Stimulated activated naive B cell treated with anti-CD40 and anti-IgM and Interleukin-4, amounts not matched to agents 10 μg/mL and 1 μg/mL and 100 μg/mL, for 72 hours (primary cell): ENCODE results near the gene SSBP3.
A peak's percentile ranks its signal among the peaks of the same experiment; 100 is the strongest.

Experiments
- ATAC-seq, 2 donors: fragments of 150-1000 bp; cut with Tn5 transposase; replicated peaks; 2 replicates each; pipeline ENCODE4 v1.10.0; 2021; ENCODE audit warnings: moderate library complexity in 1 of 2
- DNase-seq: peaks from one replicate; pipeline ENCODE4 v3.0.0; 2021
- H3K27ac Mint-ChIP-seq: one replicate; pipeline ENCODE4 v1.8.0; 2022; ENCODE audit warnings: mild to moderate bottlenecking, mixed read lengths
- H3K27me3 Mint-ChIP-seq, 2 donors: one replicate each; pipeline ENCODE4 v1.8.0; 2022; ENCODE audit warnings: mixed read lengths in 2 of 2
- H3K36me3 Mint-ChIP-seq, 2 donors: one replicate each; pipeline ENCODE4 v1.8.0; 2022; ENCODE audit warnings: mixed read lengths in 2 of 2, mild to moderate bottlenecking in 1 of 2
- H3K4me1 Mint-ChIP-seq, 2 donors: one replicate each; pipeline ENCODE4 v1.8.0; 2022; ENCODE audit warnings: mixed read lengths in 2 of 2, mild to moderate bottlenecking in 1 of 2
- H3K4me3 Mint-ChIP-seq, 2 donors: one replicate each; pipeline ENCODE4 v1.8.0; 2022; ENCODE audit warnings: mild to moderate bottlenecking in 2 of 2, mixed read lengths in 2 of 2, moderate library complexity in 1 of 2
- H3K9me3 Mint-ChIP-seq, 2 donors: one replicate each; pipeline ENCODE4 v1.8.0; 2022; ENCODE audit warnings: mixed read lengths in 2 of 2, mild to moderate bottlenecking in 1 of 2

The SSBP3 gene

DNA sequence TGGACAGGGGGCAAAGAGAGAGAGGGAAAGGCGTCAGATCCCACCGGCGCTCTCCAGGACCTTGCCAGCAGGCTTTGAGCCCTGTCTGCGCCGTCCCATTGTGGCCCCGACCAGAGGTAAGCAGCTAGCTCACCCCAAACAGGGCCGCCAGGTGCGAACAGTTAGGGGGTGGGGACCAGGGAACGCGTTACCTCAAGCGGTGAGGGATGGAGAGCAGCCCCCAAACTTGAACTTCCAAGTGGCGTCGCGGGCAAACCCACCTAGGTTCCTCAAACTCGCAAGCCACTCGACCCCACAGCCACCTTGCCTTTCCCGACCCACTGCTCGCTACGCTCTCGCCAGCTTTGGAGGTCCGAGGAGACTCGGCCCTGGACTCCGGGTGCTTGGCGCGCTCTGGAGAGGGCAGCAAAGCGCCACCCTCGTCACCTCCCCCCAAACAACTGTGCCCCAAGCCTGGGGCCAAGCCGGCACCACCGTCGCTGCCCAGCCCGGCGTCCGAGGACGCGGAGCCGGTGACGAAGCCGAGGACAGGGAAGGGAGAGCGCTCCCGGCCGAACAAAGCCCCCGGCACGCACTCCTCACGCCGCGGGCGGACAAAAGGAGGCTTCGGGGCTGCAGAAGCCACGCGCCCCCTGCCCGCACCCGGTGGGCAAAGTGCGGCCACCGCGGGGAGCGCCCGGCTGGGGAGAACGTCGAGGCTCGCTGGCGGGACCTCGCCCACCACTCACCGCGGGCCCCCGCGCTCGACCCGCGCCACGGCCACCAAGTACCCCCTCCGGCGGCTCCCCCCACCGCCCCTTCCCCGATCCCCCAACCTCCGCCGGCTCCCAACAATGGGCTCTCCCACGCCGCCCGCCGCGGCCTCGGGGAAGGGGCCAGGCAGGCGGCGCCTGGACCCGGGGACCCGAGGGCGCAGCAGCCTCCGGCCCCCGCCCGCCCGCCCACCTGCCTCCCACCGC lies 976 bp downstream of the SSBP3 start:
- Mint-ChIP-seq H3K36me3 (peaks cover 0 to 18% of the 10 kb centered on the region in 2 donors), H3K4me3 (peak overlapping the region; percentile 78), H3K27me3 (no peaks in the 10 kb centered on the region), H3K4me1 (peaks cover 48 to 68% of the 10 kb centered on the region in 2 donors), H3K9me3 (no peaks in the 10 kb centered on the region), H3K27ac (no peak overlapping the region)
- ATAC-seq: no peak
- peak; percentile 1 for DNase-seq

DNA sequence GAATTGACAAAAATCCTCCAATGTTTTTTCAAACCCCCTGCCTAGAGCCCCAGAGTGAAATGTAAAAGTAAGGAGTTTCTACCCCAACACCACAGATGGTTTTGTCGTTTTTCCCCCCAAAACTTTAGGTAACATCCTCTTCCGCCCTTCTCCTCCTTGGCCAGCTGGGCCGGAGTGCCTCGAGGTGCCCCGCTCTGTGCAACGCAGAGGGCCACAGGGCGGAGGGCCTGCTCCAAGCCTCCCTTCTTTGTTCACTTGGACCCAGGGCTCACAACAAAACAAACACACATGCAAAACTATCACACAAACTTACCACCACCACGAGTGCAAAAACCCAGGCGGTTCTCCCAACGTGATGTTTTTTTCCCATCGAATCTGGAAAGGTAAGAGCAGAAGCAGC lies 1.9 kb downstream of the SSBP3 start:
- peak overlapping the region; percentile 80 for H3K27ac Mint-ChIP-seq
- no peaks in the 10 kb centered on the region for H3K27me3 Mint-ChIP-seq
- no peak for ATAC-seq
- H3K4me3 Mint-ChIP-seq: peak overlapping the region; percentile 78
- peaks cover 5 to 25% of the 10 kb centered on the region in 2 donors for H3K36me3 Mint-ChIP-seq
- H3K9me3 Mint-ChIP-seq: no peaks in the 10 kb centered on the region
- no peak for DNase-seq
- peaks cover 49 to 60% of the 10 kb centered on the region in 2 donors for H3K4me1 Mint-ChIP-seq

DNA sequence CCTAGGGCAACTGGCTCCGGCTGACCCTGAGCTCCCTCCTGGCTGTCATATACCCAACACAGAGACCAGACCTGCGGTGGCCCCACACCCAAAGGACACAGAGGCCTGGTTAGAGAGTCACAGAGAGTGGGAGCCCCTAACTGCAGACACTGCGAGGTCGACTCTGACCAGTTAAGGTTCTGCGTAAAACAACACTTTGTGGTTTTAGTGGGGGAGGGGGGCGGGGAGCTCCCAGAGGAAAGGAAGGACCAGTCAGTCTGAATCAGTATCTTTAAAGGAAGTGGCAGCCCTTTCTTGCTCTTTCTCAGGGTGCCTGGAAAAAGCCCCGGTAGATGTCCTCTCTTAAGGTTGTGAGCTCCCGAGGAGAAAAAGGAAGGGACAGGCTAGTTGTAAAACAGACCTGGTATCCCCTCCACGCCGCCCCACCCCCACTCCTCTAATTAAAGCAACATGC lies 2.4 kb downstream of the SSBP3 start:
- DNase-seq: no peak
- ATAC-seq: no peak
- H3K4me3 Mint-ChIP-seq: peak overlapping the region in 1 of 2 donors; percentile 78
- H3K4me1 Mint-ChIP-seq: peaks cover 46 to 56% of the 10 kb centered on the region in 2 donors
- peak overlapping the region; percentile 21 for H3K27ac Mint-ChIP-seq
- H3K27me3 Mint-ChIP-seq: no peaks in the 10 kb centered on the region
- H3K9me3 Mint-ChIP-seq: no peaks in the 10 kb centered on the region
- H3K36me3 Mint-ChIP-seq: peaks cover 10 to 29% of the 10 kb centered on the region in 2 donors

DNA sequence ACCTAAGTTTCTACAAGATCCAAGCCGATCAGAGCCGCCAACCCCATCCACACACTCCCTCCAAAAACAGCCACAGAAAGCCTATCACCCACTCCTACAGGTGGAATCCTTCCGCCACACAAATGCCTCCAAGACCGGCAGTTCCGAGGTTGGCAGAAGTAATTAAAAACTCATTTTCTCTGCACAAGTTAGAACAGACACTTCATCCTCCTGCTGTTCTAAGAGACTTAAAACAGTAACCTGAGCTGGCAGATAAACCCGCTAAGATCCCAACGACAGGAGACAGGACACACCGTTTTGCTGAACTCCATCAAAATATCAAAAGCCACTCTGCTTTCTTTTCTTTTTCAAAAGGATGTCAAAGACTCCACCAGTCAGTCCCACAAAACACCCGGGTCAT lies 2.8 kb downstream of the SSBP3 start:
- Mint-ChIP-seq H3K36me3 (peaks cover 14 to 33% of the 10 kb centered on the region in 2 donors), H3K27ac (peak overlapping the region; percentile 21), H3K4me1 (peaks cover 41 to 52% of the 10 kb centered on the region in 2 donors), H3K9me3 (no peaks in the 10 kb centered on the region), H3K4me3 (peak overlapping the region in 1 of 2 donors; percentile 78), H3K27me3 (no peaks in the 10 kb centered on the region)
- no peak for DNase-seq
- ATAC-seq: no peak

DNA sequence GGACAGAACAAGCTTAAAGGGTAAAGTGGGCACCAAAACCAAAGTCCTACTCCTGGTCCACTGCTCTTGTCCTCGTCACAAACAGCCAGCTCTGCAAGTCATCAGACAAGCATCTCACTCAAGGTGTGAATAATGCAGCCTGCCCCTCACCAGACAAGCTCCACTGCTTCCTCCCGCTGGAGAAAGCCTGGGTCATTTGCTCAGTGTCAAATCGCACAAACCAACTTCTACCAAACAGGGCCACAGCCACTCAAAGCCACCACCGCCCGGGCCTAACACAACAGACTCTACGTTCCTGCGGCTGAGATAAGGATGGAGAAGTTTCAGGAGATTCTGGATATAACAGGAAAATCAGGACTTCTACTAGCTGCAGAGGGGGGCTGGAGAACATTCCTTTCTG lies 3.3 kb downstream of the SSBP3 start:
- Mint-ChIP-seq H3K4me3 (no peak overlapping the region), H3K36me3 (peaks cover 17 to 38% of the 10 kb centered on the region in 2 donors), H3K27ac (no peak overlapping the region), H3K9me3 (no peaks in the 10 kb centered on the region), H3K4me1 (peaks cover 39 to 48% of the 10 kb centered on the region in 2 donors), H3K27me3 (no peaks in the 10 kb centered on the region)
- DNase-seq (no peak), ATAC-seq (no peak)

DNA sequence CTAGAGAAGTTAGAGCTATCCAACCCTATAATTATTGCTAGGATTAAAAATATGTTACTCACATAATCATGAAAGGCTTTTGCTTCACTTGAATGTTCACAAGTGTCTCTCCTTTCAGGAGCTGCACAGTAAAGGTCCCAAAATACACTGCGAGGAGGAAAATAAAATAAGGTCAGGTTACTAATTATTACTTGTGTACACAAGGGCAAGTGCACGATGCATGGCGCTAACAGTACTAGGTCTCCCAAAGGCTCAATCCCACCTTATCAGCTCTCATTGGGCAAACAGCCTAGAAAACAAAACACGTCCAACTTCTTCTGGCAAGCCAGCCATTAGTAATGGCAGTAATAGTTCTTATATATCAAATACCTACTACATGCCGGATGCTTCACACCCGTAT lies 4.4 kb downstream of the SSBP3 start:
- no peaks in the 10 kb centered on the region for H3K27me3 Mint-ChIP-seq
- H3K36me3 Mint-ChIP-seq: peaks cover 17 to 42% of the 10 kb centered on the region in 2 donors
- no peaks in the 10 kb centered on the region for H3K9me3 Mint-ChIP-seq
- no peak for ATAC-seq
- no peak for DNase-seq
- H3K27ac Mint-ChIP-seq: no peak overlapping the region
- no peak overlapping the region for H3K4me3 Mint-ChIP-seq
- peaks cover 37 to 40% of the 10 kb centered on the region in 2 donors for H3K4me1 Mint-ChIP-seq

DNA sequence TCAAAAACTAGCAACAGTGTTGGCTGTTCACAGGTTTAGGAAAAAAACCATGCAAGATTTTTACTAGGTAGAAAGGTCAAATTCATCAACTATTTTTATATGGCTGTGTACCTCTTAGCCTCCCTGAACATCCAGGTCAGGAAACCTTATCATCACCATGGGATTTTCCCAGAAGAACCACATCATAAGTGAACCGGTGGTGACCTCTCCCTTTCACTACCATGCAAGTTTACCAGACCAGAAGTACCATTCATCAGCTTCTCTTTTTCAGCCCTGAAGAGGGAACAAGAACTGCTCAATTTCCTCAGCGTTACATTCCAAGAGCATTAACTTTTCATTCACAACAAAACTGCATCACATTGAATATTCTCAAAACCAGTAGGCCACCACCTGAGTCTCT lies 5.9 kb downstream of the SSBP3 start:
- no peaks in the 10 kb centered on the region for H3K9me3 Mint-ChIP-seq
- H3K27ac Mint-ChIP-seq: no peak overlapping the region
- H3K27me3 Mint-ChIP-seq: no peaks in the 10 kb centered on the region
- peak; percentile 32 for DNase-seq
- H3K4me3 Mint-ChIP-seq: no peak overlapping the region
- peaks cover 17 to 42% of the 10 kb centered on the region in 2 donors for H3K36me3 Mint-ChIP-seq
- ATAC-seq: peak; percentile 76 to 84
- H3K4me1 Mint-ChIP-seq: peaks cover 37 to 40% of the 10 kb centered on the region in 2 donors

DNA sequence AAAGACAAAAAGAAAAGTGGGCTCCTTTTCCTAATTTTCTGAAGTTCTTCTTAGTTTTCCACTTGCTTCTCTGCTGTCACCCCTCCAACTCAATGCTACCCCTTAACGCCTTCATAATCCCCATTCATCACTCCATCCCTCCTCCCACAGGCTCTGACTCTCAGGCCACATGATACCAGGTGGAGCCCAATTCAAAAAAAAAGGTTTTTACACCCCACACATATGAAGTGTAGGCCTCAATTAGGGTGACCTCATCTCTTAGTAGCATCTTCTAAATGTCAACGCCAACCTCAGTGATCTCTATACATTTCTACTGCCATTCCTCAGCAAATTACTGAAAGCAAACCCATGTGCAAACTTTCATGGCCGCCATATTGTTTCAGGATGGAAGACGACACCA lies 6.4 kb downstream of the SSBP3 start:
- Mint-ChIP-seq H3K27me3 (no peaks in the 10 kb centered on the region), H3K4me1 (peaks cover 34 to 37% of the 10 kb centered on the region in 2 donors)
- ATAC-seq: peak in 1 of 2 donors; percentile 35

DNA sequence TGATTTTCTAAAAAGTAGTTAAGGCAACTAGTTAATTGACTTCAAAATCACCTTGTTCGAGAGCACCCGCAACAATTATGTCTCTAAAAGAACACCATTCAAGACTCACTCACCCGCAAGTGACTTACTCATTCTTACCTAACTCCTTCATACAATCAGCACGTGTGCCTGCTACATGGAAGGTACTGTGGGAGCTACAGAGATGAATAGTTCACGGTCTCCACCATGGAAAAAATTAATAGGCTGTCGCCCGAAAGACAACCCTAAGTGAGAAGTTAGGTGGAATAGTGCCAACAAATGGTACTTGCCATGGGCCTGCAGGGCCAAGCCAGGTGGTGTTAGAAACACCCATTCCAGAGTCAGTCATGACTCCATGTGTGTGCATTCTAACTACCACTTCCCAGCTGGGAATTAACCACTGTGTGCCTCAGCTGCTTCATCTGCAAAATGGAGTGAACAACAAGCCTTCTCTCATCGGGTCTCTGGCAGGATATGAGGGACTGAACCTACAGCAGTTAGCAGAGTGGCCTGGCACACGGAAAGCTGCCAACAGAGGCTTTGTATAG lies 7.1 kb downstream of the SSBP3 start:
- Mint-ChIP-seq H3K27ac (peak overlapping the region; percentile 9), H3K36me3 (peaks cover 17 to 42% of the 10 kb centered on the region in 2 donors), H3K4me3 (no peak overlapping the region), H3K9me3 (no peaks in the 10 kb centered on the region), H3K4me1 (peaks cover 27 to 31% of the 10 kb centered on the region in 2 donors), H3K27me3 (no peaks in the 10 kb centered on the region)
- no peak for DNase-seq
- ATAC-seq: no peak

More for the DNA sequence above, 6.4 kb downstream of the SSBP3 start:
- Mint-ChIP-seq H3K27ac (no peak overlapping the region), H3K9me3 (no peaks in the 10 kb centered on the region), H3K36me3 (peaks cover 17 to 42% of the 10 kb centered on the region in 2 donors), H3K4me3 (no peak overlapping the region)
- DNase-seq: no peak

DNA sequence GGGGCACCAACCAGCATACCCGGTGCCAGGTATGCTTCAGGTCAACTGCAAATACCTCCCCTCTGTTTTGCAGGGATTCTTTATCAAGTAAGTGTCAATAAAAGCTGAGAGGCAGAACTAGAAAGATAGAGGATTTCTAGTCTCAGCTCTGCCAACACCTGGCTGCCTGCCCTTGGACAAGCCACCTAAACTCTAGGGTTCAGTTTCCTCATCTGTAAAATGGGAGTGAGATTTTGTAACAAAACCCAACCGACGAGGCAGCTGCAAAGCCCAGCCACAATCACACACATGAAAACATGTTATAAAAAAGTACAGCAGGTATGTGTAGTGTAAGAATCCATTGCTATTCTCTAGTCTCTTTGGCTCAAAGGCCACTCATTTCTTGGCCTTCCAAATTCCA lies 8.2 kb downstream of the SSBP3 start:
- peaks cover 17 to 21% of the 10 kb centered on the region in 2 donors for H3K4me1 Mint-ChIP-seq
- H3K4me3 Mint-ChIP-seq: no peak overlapping the region
- DNase-seq: no peak
- H3K36me3 Mint-ChIP-seq: peaks cover 17 to 39% of the 10 kb centered on the region in 2 donors
- H3K27ac Mint-ChIP-seq: no peak overlapping the region
- no peaks in the 10 kb centered on the region for H3K9me3 Mint-ChIP-seq
- ATAC-seq: no peak
- H3K27me3 Mint-ChIP-seq: no peaks in the 10 kb centered on the region

DNA sequence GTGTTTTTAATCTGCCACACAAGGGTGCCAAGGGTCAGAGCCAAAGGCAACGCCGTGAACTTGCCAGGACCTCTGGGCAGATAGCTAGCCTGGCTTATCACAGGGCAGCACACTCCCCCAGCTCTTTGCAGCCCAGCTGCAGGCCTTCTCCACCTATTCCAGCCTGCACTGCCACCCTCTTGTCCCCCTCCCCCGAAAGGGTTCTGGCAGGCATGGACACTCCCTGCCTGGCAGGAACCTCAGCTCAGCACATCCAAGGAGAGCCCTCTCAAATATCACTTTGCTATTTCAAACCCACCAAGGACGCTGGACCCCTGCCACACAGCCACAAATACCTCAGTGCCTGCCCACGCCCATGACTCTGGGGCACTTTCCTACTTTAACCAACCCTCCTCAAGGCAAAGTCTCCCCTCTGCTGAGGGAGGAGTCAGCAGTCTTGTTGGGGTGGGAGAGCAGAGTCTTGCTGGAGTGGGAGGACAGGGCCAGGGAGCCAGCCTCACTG lies 9.1 kb downstream of the SSBP3 start:
- Mint-ChIP-seq H3K36me3 (peaks cover 22 to 45% of the 10 kb centered on the region in 2 donors), H3K9me3 (no peaks in the 10 kb centered on the region), H3K4me3 (no peak overlapping the region), H3K27ac (no peak overlapping the region), H3K27me3 (no peaks in the 10 kb centered on the region), H3K4me1 (peaks cover 12 to 21% of the 10 kb centered on the region in 2 donors)
- DNase-seq: no peak
- ATAC-seq: no peak

DNA sequence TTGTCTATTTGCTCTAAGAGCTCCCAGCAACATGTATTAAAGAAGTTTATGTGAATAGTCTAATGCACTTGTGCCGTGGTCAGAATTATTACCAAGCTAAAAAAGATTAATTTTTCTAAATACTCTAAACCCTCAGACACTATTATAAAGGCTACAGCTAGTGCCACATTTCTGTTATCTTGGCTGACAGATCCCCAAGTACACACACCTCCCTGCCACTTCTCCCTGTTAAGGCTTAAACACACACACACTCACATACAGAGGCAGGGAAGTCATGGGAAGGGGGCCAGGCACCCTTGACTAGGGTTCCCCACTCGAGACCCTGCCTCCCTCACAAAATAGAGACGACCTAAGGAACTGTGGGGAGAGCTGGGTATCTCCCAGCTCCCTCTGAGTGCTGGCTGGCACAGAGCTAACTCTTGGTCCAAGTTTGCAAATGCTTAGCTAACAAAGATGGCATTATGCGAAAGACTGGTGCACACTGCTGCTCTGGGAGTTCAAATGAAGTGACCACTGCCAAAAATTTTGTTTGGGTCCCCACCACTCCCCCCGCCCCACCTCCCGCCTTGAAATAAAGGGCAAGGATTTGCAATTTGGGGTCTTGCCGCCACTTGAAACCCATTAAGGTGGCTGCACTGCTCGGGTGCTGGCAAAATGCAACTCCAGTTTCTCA lies 9.8 kb downstream of the SSBP3 start:
- H3K27ac Mint-ChIP-seq: no peak overlapping the region

DNA sequence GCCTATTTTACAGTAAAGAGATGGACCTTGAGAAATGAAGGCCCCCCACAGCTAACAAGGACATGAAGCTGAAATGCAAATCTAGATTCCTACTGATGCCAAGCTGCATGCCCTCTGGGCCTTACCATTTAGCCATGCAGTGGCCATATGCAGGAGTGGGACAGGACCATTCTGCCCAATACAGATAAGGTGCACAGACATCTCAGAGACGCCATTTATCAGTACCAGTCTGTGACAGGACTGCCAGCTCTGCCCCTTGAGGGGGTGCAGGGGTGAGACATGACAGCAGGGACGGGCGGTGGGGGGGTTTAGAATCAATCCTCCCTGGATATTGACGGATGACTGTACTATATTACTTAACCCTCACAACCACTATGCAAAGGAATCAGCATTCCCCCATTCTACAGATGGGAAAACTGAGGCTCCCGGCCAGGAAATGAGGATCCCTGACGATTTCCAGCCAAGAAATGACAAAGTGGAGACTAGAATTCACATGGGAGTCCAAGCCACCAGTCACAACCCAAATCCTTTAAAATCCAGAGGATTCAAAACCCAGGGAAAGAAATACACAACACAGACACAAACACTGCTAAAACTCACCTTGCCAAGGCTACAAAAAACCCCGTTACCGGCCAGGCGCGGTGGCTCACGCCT lies 10.8 kb downstream of the SSBP3 start:
- H3K9me3 Mint-ChIP-seq: no peaks in the 10 kb centered on the region
- H3K4me1 Mint-ChIP-seq: peaks cover 2 to 12% of the 10 kb centered on the region in 2 donors
- H3K4me3 Mint-ChIP-seq: no peak overlapping the region
- peaks cover 22 to 42% of the 10 kb centered on the region in 2 donors for H3K36me3 Mint-ChIP-seq
- DNase-seq (no peak), ATAC-seq (no peak)
- H3K27me3 Mint-ChIP-seq: no peaks in the 10 kb centered on the region
- H3K27ac Mint-ChIP-seq: no peak overlapping the region

More for the DNA sequence above, 9.8 kb downstream of the SSBP3 start:
- no peak for DNase-seq
- Mint-ChIP-seq H3K27me3 (no peaks in the 10 kb centered on the region), H3K9me3 (no peaks in the 10 kb centered on the region), H3K36me3 (peaks cover 22 to 49% of the 10 kb centered on the region in 2 donors), H3K4me3 (no peak overlapping the region), H3K4me1 (peaks cover 12 to 21% of the 10 kb centered on the region in 2 donors)
- ATAC-seq: no peak

DNA sequence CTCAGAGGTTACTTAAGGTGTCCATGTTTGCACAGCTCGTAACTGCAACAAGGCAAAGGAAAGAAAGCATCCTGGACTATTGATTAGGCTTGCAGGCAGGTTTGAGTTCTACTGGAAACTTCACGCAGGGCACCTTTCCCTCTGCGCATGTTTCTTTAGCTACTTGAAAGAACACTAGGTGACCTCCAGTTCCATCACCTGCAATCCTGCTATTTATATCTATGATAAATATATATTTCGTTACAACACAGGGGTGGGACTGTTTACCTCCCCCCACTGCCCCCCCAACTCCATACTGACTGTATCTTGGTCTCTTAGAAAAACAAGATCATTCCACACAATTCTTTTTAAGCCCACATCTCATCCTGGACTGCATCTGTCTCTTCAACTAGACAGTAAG lies 12.1 kb downstream of the SSBP3 start:
- Mint-ChIP-seq H3K4me3 (no peak overlapping the region), H3K4me1 (peaks cover 0 to 2% of the 10 kb centered on the region in 2 donors), H3K27me3 (no peaks in the 10 kb centered on the region), H3K27ac (no peak overlapping the region), H3K9me3 (no peaks in the 10 kb centered on the region), H3K36me3 (peaks cover 15 to 32% of the 10 kb centered on the region in 2 donors)
- DNase-seq (no peak), ATAC-seq (no peak)
